IMR-90 (cell line): ENCODE measurements around the gene MS4A15.

Experiments
- CTCF ChIP-seq: conservative IDR thresholded peaks from 2 replicates; pipeline ENCODE4 v1.5.1; 2012; ENCODE audit warnings: mild to moderate bottlenecking, low read depth, low read length, improper control_type of control experiment
- MAZ ChIP-seq: IDR thresholded peaks from 2 replicates; pipeline ENCODE4 v1.6.1; 2012; ENCODE audit warnings: low read depth, mild to moderate bottlenecking, low read length, improper control_type of control experiment, moderate library complexity, borderline replicate concordance
- POLR2A ChIP-seq: IDR thresholded peaks from 2 replicates; pipeline ENCODE4 v1.6.1; 2012; ENCODE audit warnings: mild to moderate bottlenecking, low read depth, low read length
- RAD21 ChIP-seq: IDR thresholded peaks from 2 replicates; pipeline ENCODE4 v1.6.1; 2012; ENCODE audit warnings: low read length, improper control_type of control experiment

GRCh38 chr11:60731586-60731985, 25.1 kb upstream of the MS4A15 start:
- TF ChIP-seq MAZ (no peak), CTCF (no peak), RAD21 (no peak), POLR2A (no peak)
